HepG2 (cell line): ENCODE measurements around the gene MBD2. TPM values are rescaled to one million over a fixed set of nuclear protein-coding genes. Genes with fewer than 3 reads are reported as not detected.

Source experiments
- CCAR2 ChIP-seq: fragments of 200-400 bp; formaldehyde crosslinking; optimal IDR thresholded peaks from 2 replicates; pipeline ENCODE3; 2018; ENCODE audit warnings: low read depth, mild to moderate bottlenecking, low read length, moderate library complexity
- HIVEP1 ChIP-seq: sonication (generic); formaldehyde crosslinking; IDR thresholded peaks from 2 replicates; pipeline ENCODE4 v1.4.0; 2020; ENCODE audit warnings: mild to moderate bottlenecking, missing genetic modification reagents
- HMG20B ChIP-seq: conservative IDR thresholded peaks from 2 replicates; pipeline ENCODE4 v1.6.1; 2016; ENCODE audit warnings: missing genetic modification reagents, missing compliant biosample characterization
- HOXA5 ChIP-seq: sonication (generic); formaldehyde crosslinking; IDR thresholded peaks from 2 replicates; pipeline ENCODE4 v1.4.0; 2020; ENCODE audit warnings: missing genetic modification reagents
- KLF13 ChIP-seq: sonication (generic); formaldehyde crosslinking; IDR thresholded peaks from 2 replicates; pipeline ENCODE4 v1.4.0; 2020; ENCODE audit warnings: mild to moderate bottlenecking, missing genetic modification reagents
- KLF16 ChIP-seq, 2 experiments: sonication (generic) in 1 of 2; formaldehyde crosslinking in 1 of 2; IDR thresholded peaks; 2 replicates each; pipeline versions ENCODE4 v1.6.1 to v1.8.0; 2016 to 2023; ENCODE audit warnings: missing genetic modification reagents in 2 of 2, missing compliant biosample characterization in 1 of 2
- NAIF1 ChIP-seq: sonication (generic); formaldehyde crosslinking; IDR thresholded peaks from 2 replicates; pipeline ENCODE4 v1.5.0; 2020; ENCODE audit warnings: mild to moderate bottlenecking, missing genetic modification reagents, borderline replicate concordance
- RBM39 ChIP-seq: fragments of 200-400 bp; formaldehyde crosslinking; IDR thresholded peaks from one replicate; pipeline ENCODE4 v1.6.1; 2018; ENCODE audit warnings: antibody characterized with exemption, mild to moderate bottlenecking, low read depth, low read length; ENCODE audit not compliant: poor library complexity, severe bottlenecking
- SOX5 ChIP-seq: IDR thresholded peaks from 2 replicates; pipeline ENCODE4 v1.6.1; 2016; ENCODE audit warnings: borderline replicate concordance
- TBP ChIP-seq: sonication (generic); formaldehyde crosslinking; IDR thresholded peaks from 2 replicates; pipeline ENCODE4 v1.5.0; 2020; ENCODE audit warnings: missing genetic modification reagents
- U2AF2 ChIP-seq: fragments of 200-400 bp; formaldehyde crosslinking; IDR thresholded peaks from 2 replicates; pipeline ENCODE4 v1.6.1; 2017; ENCODE audit warnings: low read depth, mild to moderate bottlenecking, low read length
- ZNF234 ChIP-seq: sonication (generic); formaldehyde crosslinking; conservative IDR thresholded peaks from 2 replicates; pipeline ENCODE4 v1.5.1; 2020; ENCODE audit warnings: mild to moderate bottlenecking, missing genetic modification reagents
- ZNF296 ChIP-seq: sonication (generic); formaldehyde crosslinking; conservative IDR thresholded peaks from 2 replicates; pipeline ENCODE4 v1.5.0; 2020; ENCODE audit warnings: mild to moderate bottlenecking, missing genetic modification reagents
- ZNF44 ChIP-seq: sonication (generic); formaldehyde crosslinking; IDR thresholded peaks from 2 replicates; pipeline ENCODE4 v1.5.1; 2020; ENCODE audit warnings: mild to moderate bottlenecking, missing genetic modification reagents
- ZNF83 ChIP-seq: sonication (generic); formaldehyde crosslinking; IDR thresholded peaks from 2 replicates; pipeline ENCODE4 v1.4.0; 2020; ENCODE audit warnings: missing genetic modification reagents, mild to moderate bottlenecking, borderline replicate concordance
- polyA plus RNA-seq, 8 experiments: library from polyadenylated mRNA; depleted of rRNA in 3 of 8; stranded (reverse) in 7 of 8; unstranded in 1 of 8; fragments of >200 nt; fragmentation: Illumina TruSeq in 4 of 8; extraction: Trizol in 4 of 8; gene quantifications; 2 replicates each; pipeline versions ENCODE4 v1.2.1 to v1.2.3, GENCODE V29; 2011 to 2016; ENCODE audit warnings: low read depth in 4 of 8, missing spikeins in 1 of 8, mixed read lengths in 1 of 8; ENCODE audit not compliant: insufficient read depth in 1 of 8
- total RNA-seq, 5 experiments: library from RNA; depleted of rRNA; stranded (reverse); fragments of >200 nt; fragmentation: Illumina TruSeq; extraction: Trizol; gene quantifications; 2 replicates each; pipeline ENCODE4 v1.2.3, GENCODE V29; 2016; ENCODE audit warnings: low read depth in 1 of 5
- TF ChIP-seq, protein P1 (sequence below): sonication (generic); formaldehyde crosslinking; IDR thresholded peaks from 2 replicates; pipeline ENCODE4 v1.4.0; 2020; ENCODE audit warnings: missing genetic modification reagents
- TF ChIP-seq, protein P2 (sequence below): sonication (generic); formaldehyde crosslinking; IDR thresholded peaks from 2 replicates; pipeline ENCODE4 v1.5.0; 2020; ENCODE audit warnings: missing genetic modification reagents
- TF ChIP-seq, protein P3 (sequence below): sonication (generic); formaldehyde crosslinking; IDR thresholded peaks from 2 replicates; pipeline ENCODE4 v1.4.0; 2020; ENCODE audit warnings: missing genetic modification reagents
- TF ChIP-seq, protein P4 (sequence below): sonication (generic); formaldehyde crosslinking; IDR thresholded peaks from 2 replicates; pipeline ENCODE4 v1.5.0; 2020; ENCODE audit warnings: mild to moderate bottlenecking, missing genetic modification reagents, borderline replicate concordance
- TF ChIP-seq, protein P5 (sequence below): sonication (generic); formaldehyde crosslinking; IDR thresholded peaks from 2 replicates; pipeline ENCODE4 v1.9.0; 2021; ENCODE audit warnings: missing genetic modification reagents, borderline replicate concordance

The MBD2 gene
- total and polyA plus RNA-seq, 2 of the 13 experiments (the other 11 are each of a cell fraction or from before 2014, with no cell fraction given) = 19.1 to 38.5 TPM

DNA sequence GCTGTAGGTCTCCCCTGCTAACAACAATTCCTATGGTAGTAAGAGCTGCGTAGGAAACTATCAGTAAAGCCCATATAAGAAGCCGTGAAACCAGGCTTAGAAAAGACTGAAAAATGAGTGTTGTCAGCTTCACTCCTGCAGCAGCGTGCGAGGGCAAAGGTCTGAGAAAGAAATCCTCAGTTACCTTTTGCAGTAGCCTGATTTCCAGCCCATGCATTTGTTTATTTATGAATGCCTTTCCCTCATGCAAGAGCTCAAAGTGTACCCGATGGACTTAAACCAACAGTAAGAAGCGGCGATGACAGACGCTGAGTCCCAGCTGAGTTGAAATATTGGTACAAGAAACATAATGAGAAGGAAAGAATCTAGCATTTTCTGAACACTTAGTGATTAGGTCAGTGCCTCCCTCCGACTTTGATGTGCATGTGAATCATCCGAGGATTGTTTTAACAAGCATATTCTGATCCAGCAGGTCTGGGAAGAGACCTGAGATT lies 29.8 kb upstream of the MBD2 start (continued):
- TF ChIP-seq, protein P1, sequence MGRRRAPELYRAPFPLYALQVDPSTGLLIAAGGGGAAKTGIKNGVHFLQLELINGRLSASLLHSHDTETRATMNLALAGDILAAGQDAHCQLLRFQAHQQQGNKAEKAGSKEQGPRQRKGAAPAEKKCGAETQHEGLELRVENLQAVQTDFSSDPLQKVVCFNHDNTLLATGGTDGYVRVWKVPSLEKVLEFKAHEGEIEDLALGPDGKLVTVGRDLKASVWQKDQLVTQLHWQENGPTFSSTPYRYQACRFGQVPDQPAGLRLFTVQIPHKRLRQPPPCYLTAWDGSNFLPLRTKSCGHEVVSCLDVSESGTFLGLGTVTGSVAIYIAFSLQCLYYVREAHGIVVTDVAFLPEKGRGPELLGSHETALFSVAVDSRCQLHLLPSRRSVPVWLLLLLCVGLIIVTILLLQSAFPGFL (CRISPR knock-in tag) = no peak
- no peak for TF ChIP-seq ZNF44 (CRISPR knock-in tag)
- TF ChIP-seq, protein P2, sequence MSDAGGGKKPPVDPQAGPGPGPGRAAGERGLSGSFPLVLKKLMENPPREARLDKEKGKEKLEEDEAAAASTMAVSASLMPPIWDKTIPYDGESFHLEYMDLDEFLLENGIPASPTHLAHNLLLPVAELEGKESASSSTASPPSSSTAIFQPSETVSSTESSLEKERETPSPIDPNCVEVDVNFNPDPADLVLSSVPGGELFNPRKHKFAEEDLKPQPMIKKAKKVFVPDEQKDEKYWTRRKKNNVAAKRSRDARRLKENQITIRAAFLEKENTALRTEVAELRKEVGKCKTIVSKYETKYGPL = no peak
- TF ChIP-seq, protein P3, sequence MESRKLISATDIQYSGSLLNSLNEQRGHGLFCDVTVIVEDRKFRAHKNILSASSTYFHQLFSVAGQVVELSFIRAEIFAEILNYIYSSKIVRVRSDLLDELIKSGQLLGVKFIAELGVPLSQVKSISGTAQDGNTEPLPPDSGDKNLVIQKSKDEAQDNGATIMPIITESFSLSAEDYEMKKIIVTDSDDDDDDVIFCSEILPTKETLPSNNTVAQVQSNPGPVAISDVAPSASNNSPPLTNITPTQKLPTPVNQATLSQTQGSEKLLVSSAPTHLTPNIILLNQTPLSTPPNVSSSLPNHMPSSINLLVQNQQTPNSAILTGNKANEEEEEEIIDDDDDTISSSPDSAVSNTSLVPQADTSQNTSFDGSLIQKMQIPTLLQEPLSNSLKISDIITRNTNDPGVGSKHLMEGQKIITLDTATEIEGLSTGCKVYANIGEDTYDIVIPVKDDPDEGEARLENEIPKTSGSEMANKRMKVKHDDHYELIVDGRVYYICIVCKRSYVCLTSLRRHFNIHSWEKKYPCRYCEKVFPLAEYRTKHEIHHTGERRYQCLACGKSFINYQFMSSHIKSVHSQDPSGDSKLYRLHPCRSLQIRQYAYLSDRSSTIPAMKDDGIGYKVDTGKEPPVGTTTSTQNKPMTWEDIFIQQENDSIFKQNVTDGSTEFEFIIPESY (CRISPR knock-in tag) = no peak
- TF ChIP-seq, protein P4, sequence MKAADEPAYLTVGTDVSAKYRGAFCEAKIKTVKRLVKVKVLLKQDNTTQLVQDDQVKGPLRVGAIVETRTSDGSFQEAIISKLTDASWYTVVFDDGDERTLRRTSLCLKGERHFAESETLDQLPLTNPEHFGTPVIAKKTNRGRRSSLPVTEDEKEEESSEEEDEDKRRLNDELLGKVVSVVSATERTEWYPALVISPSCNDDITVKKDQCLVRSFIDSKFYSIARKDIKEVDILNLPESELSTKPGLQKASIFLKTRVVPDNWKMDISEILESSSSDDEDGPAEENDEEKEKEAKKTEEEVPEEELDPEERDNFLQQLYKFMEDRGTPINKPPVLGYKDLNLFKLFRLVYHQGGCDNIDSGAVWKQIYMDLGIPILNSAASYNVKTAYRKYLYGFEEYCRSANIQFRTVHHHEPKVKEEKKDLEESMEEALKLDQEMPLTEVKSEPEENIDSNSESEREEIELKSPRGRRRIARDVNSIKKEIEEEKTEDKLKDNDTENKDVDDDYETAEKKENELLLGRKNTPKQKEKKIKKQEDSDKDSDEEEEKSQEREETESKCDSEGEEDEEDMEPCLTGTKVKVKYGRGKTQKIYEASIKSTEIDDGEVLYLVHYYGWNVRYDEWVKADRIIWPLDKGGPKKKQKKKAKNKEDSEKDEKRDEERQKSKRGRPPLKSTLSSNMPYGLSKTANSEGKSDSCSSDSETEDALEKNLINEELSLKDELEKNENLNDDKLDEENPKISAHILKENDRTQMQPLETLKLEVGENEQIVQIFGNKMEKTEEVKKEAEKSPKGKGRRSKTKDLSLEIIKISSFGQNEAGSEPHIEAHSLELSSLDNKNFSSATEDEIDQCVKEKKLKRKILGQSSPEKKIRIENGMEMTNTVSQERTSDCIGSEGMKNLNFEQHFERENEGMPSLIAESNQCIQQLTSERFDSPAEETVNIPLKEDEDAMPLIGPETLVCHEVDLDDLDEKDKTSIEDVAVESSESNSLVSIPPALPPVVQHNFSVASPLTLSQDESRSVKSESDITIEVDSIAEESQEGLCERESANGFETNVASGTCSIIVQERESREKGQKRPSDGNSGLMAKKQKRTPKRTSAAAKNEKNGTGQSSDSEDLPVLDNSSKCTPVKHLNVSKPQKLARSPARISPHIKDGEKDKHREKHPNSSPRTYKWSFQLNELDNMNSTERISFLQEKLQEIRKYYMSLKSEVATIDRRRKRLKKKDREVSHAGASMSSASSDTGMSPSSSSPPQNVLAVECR (CRISPR knock-in tag) = peak; percentile 35; the same call in 1 of the 2 replicates
- TF ChIP-seq ZNF234 (CRISPR knock-in tag) = no peak
- no peak for TF ChIP-seq NAIF1
- no peak for TF ChIP-seq TBP (CRISPR knock-in tag)
- TF ChIP-seq HOXA5 (CRISPR knock-in tag) = no peak
- TF ChIP-seq CCAR2 = no peak
- no peak for TF ChIP-seq KLF13
- TF ChIP-seq HIVEP1 (CRISPR knock-in tag) = no peak
- TF ChIP-seq KLF16 (CRISPR knock-in tag; IDR thresholded peaks at IDR 0.05) = no peak
- peak; percentile 70; the same call in 1 of the 2 replicates for TF ChIP-seq SOX5 (CRISPR knock-in tag)
- TF ChIP-seq, protein P5, sequence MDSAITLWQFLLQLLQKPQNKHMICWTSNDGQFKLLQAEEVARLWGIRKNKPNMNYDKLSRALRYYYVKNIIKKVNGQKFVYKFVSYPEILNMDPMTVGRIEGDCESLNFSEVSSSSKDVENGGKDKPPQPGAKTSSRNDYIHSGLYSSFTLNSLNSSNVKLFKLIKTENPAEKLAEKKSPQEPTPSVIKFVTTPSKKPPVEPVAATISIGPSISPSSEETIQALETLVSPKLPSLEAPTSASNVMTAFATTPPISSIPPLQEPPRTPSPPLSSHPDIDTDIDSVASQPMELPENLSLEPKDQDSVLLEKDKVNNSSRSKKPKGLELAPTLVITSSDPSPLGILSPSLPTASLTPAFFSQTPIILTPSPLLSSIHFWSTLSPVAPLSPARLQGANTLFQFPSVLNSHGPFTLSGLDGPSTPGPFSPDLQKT = no peak
- TF ChIP-seq RBM39 = no peak
- no peak for TF ChIP-seq U2AF2
- no peak for TF ChIP-seq ZNF83 (CRISPR knock-in tag)
- peak; percentile 67; the same call in 1 of the 2 replicates for TF ChIP-seq HMG20B (CRISPR knock-in tag)
- no peak for TF ChIP-seq ZNF296 (CRISPR knock-in tag)
